Breast epithelium (tissue), 4 donors: Measurements from ENCODE around the gene VPS52. TPM values are rescaled to one million over a fixed set of nuclear protein-coding genes. Genes with fewer than 3 reads are reported as not detected.

ENCODE experiments used
- DNase-seq, 2 donors: peaks; one replicate each; pipeline ENCODE4 v3.0.0-alpha.2; 2019; ENCODE audit warnings: low spot score in 2 of 2
- H3K27ac ChIP-seq, 2 donors: fragments of 200-600 bp; sonication (generic) in 1 of 2; one replicate each; pipeline ENCODE4 v1.5.1; 2016 to 2019; ENCODE audit warnings: mild to moderate bottlenecking in 1 of 2
- H3K27me3 ChIP-seq, 2 donors: fragments of 200-600 bp; sonication (generic) in 1 of 2; one replicate each; pipeline versions ENCODE4 v1.5.1 to v1.6.0; 2017 to 2019; ENCODE audit warnings: control low read depth in 1 of 2, mild to moderate bottlenecking in 1 of 2
- H3K36me3 ChIP-seq: fragments of 200-600 bp; one replicate; pipeline ENCODE4 v1.5.1; 2019
- H3K4me1 ChIP-seq, 2 donors: fragments of 200-600 bp; sonication (generic); one replicate each; pipeline ENCODE4 v1.5.1; 2016 to 2019; ENCODE audit warnings: control low read depth in 1 of 2
- H3K4me3 ChIP-seq, 3 donors: fragments of 200-600 bp; sonication (generic); 1 replicate in 2 of 3; 2 replicates in 1 of 3; pipeline ENCODE4 v1.5.1; 2016 to 2019; ENCODE audit warnings: mild to moderate bottlenecking in 3 of 3, moderate library complexity in 2 of 3
- H3K9me3 ChIP-seq, 2 donors: fragments of 200-600 bp; sonication (generic) in 1 of 2; one replicate each; pipeline ENCODE4 v1.5.1; 2016 to 2019; ENCODE audit warnings: control low read depth in 1 of 2
- CTCF ChIP-seq, 3 donors: fragments of 450-650 bp; IDR thresholded peaks; one replicate each; pipeline ENCODE4 v1.5.1; 2016 to 2017; ENCODE audit warnings: antibody characterized with exemption in 3 of 3, mild to moderate bottlenecking in 3 of 3, moderate library complexity in 3 of 3
- POLR2A ChIP-seq: fragments of 450-650 bp; IDR thresholded peaks from one replicate; pipeline ENCODE4 v1.6.1; 2016; ENCODE audit warnings: antibody characterized with exemption, mild to moderate bottlenecking, moderate library complexity
- POLR2AphosphoS5 ChIP-seq, 3 donors: sonication (generic); formaldehyde crosslinking; IDR thresholded peaks; one replicate each; pipeline ENCODE4 v1.6.1; 2017; ENCODE audit warnings: antibody characterized with exemption in 3 of 3
- intact Hi-C: fragments of 100-400 bp; cut with DNase I; formaldehyde crosslinking; loops from one replicate; pipeline ENCODE4 v1.15.1; 2023; ENCODE audit warnings: low total_unique reads
- total RNA-seq, 3 donors: library from RNA; depleted of rRNA; stranded (reverse); fragments of >200 nt; gene quantifications; one replicate each; pipeline ENCODE4 v1.1.0, GENCODE V29; 2016

Gene VPS52
- total RNA-seq, 3 donors from 2014 or later: 29.4 to 55.6 (median 44.2) TPM

- H3K4me3 ChIP-seq: peak overlapping the region; percentile 50 to 64 (median 54)
- TF ChIP-seq POLR2A (no peak), CTCF (IDR thresholded peaks at IDR 0.05) (no peak), POLR2AphosphoS5 (IDR thresholded peaks at IDR 0.05) (no peak)
- no peaks in the 10 kb centered on the region for H3K27me3 ChIP-seq
- peaks cover 0 to 56% of the 10 kb centered on the region in 2 donors for H3K4me1 ChIP-seq
- no peak for DNase-seq
- H3K9me3 ChIP-seq: no peaks in the 10 kb centered on the region
- intact Hi-C loops: no loop called here
- H3K27ac ChIP-seq: peak overlapping the region; percentile 54 to 92
- H3K36me3 ChIP-seq: no peaks in the 10 kb centered on the region
Observed at GRCh38 chr6:33318426-33319073, 46.9 kb upstream of the VPS52 start.

DNA sequence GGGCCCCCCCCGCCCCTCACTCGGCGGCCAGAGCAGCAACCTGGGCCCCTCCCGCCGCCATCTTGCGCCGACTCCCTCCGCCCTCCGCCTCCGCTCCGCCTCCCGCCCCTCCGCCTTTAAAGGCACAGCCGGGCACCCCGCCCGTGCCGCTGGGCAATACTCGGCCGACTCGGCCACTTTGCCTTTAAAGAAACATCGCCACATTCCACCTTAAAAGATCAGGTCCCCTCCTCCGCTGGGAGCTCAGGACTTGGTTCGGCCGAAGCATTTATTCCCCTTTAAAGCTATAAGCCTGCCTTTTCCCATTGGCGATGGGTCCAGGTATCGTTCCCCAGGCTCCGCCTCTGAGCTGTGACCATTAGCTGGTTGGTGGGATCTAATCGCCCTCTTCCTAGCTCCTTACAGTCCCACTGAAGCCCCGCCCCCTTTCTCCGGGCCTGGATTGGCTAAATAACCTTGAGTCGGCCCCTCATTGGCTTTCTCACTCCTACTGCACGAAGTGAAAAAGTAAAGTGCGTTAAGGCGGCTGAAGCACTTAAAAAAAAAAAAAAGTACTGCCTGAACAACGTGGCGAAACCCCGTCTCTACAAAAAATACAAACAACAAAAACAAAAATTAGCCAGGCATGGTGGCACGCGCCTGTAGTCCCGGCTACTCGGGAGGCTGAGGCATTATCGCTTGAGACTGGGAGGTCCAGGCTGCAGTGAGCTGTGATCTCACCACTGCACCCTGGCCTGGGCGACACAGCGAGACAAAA is 46.2 kb upstream of the VPS52 start, which contains the start of gene ZBTB22:
Gene ZBTB22, minus strand, starts transcription at position 76 of the 757 bp plus-strand sequence. CDS start 828 bp downstream, outside the sequence.
- intact Hi-C loops: no loop called here
- Histone ChIP-seq H3K9me3 (no peaks in the 10 kb centered on the region), H3K27me3 (no peaks in the 10 kb centered on the region), H3K4me3 (peak within 1 kb of the TSS; percentile 50 to 64 (median 54)), H3K4me1 (peaks cover 0 to 56% of the 10 kb centered on the region in 2 donors), H3K36me3 (no peaks in the 10 kb centered on the region), H3K27ac (peak within 1 kb of the TSS; percentile 87 to 92)
- peak; percentile 99 for DNase-seq
- peak; percentile 73 to 89 (median 85) for TF ChIP-seq POLR2AphosphoS5 (IDR thresholded peaks at IDR 0.05)
- no peak for TF ChIP-seq POLR2A

- Histone ChIP-seq H3K4me1 (peaks cover 0 to 58% of the 10 kb centered on the region in 2 donors), H3K27me3 (no peaks in the 10 kb centered on the region), H3K9me3 (no peaks in the 10 kb centered on the region), H3K4me3 (peak overlapping the region; percentile 50 to 64 (median 54)), H3K36me3 (no peaks in the 10 kb centered on the region), H3K27ac (peak overlapping the region; percentile 87 to 92)
- intact Hi-C loops: no loop called here
- peak in 1 of 2 donors; percentile 61 for DNase-seq
- TF ChIP-seq CTCF (IDR thresholded peaks at IDR 0.05) (no peak), POLR2A (no peak), POLR2AphosphoS5 (IDR thresholded peaks at IDR 0.05) (no peak)
Observed at GRCh38 chr6:33317419-33317668, 45.7 kb upstream of the VPS52 start.

- Histone ChIP-seq H3K4me1 (peaks cover 3 to 59% of the 10 kb centered on the region in 2 donors), H3K27me3 (no peaks in the 10 kb centered on the region), H3K9me3 (no peaks in the 10 kb centered on the region), H3K27ac (peak overlapping the region; percentile 87 to 92), H3K36me3 (no peaks in the 10 kb centered on the region), H3K4me3 (peak overlapping the region; percentile 50 to 64 (median 54))
- TF ChIP-seq CTCF (IDR thresholded peaks at IDR 0.05) (no peak), POLR2AphosphoS5 (IDR thresholded peaks at IDR 0.05) (no peak), POLR2A (no peak)
- no peak for DNase-seq
- intact Hi-C loops: no loop called here
Observed at GRCh38 chr6:33316603-33317418, 45.1 kb upstream of the VPS52 start.

DNA sequence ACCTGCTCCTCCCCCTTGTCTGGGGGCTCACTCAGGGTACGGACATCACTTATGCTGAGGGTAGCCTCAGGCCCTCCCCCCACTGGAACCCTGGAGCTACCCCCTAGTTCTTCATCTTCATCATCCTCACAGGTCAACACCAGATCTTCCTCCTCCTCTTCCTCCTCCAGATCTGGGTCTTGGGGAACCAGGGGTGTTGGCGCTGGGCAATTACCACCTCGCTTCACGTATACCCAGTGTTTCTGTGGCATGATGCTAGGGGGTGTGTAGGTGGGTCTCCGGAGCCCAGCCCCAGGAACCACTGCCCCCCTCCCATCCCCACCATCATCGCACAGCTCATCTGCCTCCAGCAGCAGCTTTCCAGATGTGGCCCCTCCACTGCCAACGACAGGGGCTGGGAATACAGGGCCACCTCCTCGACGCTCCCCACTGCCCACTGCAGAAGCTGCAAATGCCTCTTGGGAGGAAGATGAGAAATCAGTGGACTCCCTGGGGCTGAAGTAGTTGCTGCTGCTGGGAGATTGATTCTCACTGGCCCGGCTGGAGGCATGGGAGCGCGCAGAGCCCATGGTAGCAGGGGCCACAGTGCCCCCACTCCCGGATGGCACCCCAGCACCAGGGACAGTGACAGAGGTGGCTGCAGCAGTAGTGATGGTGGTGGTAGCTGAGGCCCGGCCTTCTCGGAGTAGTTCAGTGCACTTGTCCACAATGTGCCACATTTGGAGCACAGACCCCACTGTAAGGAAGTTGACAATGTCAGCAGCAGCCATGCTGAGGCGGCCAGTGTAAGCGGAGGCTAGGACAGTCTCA is 44.3 kb upstream of the VPS52 start:
- DNase-seq: no peak
- Histone ChIP-seq H3K9me3 (no peaks in the 10 kb centered on the region), H3K27me3 (no peaks in the 10 kb centered on the region), H3K4me3 (no peak overlapping the region), H3K4me1 (peaks cover 4 to 54% of the 10 kb centered on the region in 2 donors), H3K27ac (peak overlapping the region; percentile 98), H3K36me3 (no peaks in the 10 kb centered on the region)
- intact Hi-C loops: no loop called here
- TF ChIP-seq POLR2A: no peak
- no peak for TF ChIP-seq CTCF (IDR thresholded peaks at IDR 0.05)
- TF ChIP-seq POLR2AphosphoS5 (IDR thresholded peaks at IDR 0.05): no peak
